Psoas muscle (tissue), 8 donors: ENCODE data around the gene PCDHA1. TPM values are rescaled to one million over a fixed set of nuclear protein-coding genes. Genes with fewer than 3 reads are reported as not detected.
"Not testable (repeated sequence)": the region's sequence is repeated elsewhere in the genome, so short reads cannot be mapped to it uniquely, and the experiment has no call there.

Source experiments
- ATAC-seq, 4 donors: fragments of 200-7000 bp; cut with Tn5 transposase; one replicate each; pipeline ENCODE4 v1.9.1; 2020; ENCODE audit warnings: moderate library complexity in 3 of 4, mild to moderate bottlenecking in 2 of 4
- DNase-seq, 2 donors: peaks; one replicate each; pipeline ENCODE4 v3.0.0-alpha.2; 2020
- H3K27ac ChIP-seq: fragments of 200-600 bp; one replicate; pipeline ENCODE4 v1.8.0; 2022
- H3K27me3 ChIP-seq, 3 donors: fragments of 200-600 bp in 1 of 3; one replicate each; pipeline versions ENCODE4 v1.6.1 to v1.8.0; 2013 to 2022; ENCODE audit warnings: low read length in 2 of 3, mild to moderate bottlenecking in 2 of 3, moderate library complexity in 1 of 3; ENCODE audit not compliant: insufficient read depth in 3 of 3
- H3K36me3 ChIP-seq, 2 donors: fragments of 200-600 bp in 1 of 2; one replicate each; pipeline versions ENCODE4 v1.6.1 to v1.8.0; 2013 to 2022; ENCODE audit warnings: low read depth in 1 of 2, mild to moderate bottlenecking in 1 of 2, moderate library complexity in 1 of 2; ENCODE audit not compliant: insufficient read depth in 1 of 2
- H3K4me1 ChIP-seq: fragments of 200-600 bp; one replicate; pipeline ENCODE4 v1.8.0; 2022
- H3K4me3 ChIP-seq: fragments of 200-600 bp; one replicate; pipeline ENCODE4 v1.8.0; 2022; ENCODE audit warnings: mild to moderate bottlenecking
- H3K9me3 ChIP-seq: fragments of 200-600 bp; one replicate; pipeline ENCODE4 v1.8.0; 2022
- CTCF ChIP-seq: fragments of 200-600 bp; IDR thresholded peaks from one replicate; pipeline ENCODE4 v1.8.0; 2022; ENCODE audit warnings: antibody characterized with exemption
- WGBS, 3 donors: extraction: QIAGEN DNeasy Blood & Tissue Kit; methylation state at CpG; one replicate each; pipeline versions ENCODE4 v1.1.6 to v1.1.7; 2013; 5-methylcytosine and 5-hydroxymethylcytosine counted together
- intact Hi-C, 2 donors: fragments of 100-400 bp; cut with DNase I; formaldehyde crosslinking; loops; one replicate each; pipeline versions ENCODE4 v1.11.0 to v1.14.2; 2022
- polyA plus RNA-seq, 3 donors: library from polyadenylated mRNA; stranded (reverse); fragments of 200-250 nt; gene quantifications; one replicate each; pipeline ENCODE4 v1.2.3, GENCODE V29; 2013
- total RNA-seq, 4 donors: library from RNA; stranded (reverse); fragmentation: NEBNext Ultra II Directional in 2 of 4; extraction: Animal tissue kit (Norgen Biotek cat#: 25700) in 2 of 4; gene quantifications; one replicate each; pipeline versions ENCODE4 v1.2.1 to v1.2.4, GENCODE V29; 2021 to 2023
- donor health status: healthy with polysubstance abuse.
- donor health status: DM: no; HTN: no; CAD: no; lungs with moderate emphysema.
- donor health status: Bipolar disorder and iron deficiency.
- donor health status: healthy.
- donor health status: DM: yes; HTN: yes; CAD: no.
- donor health status: DM: no; HTN: no; CAD: no.
- donor health status: DM: no; HTN: no; CAD: no.
- donor health status: DM: yes; HTN: yes; CAD: no.

The PCDHA1 gene
- total and polyA plus RNA-seq, 7 donors, result 0.10 TPM; not detected in 6

GRCh38 chr5:140764177-140764973 lies 21.6 kb upstream of the PCDHA1 start:
- intact Hi-C loops, result no loop called here
- no peak for TF ChIP-seq CTCF
- no peak for ATAC-seq
- Histone ChIP-seq H3K4me1 (no peaks in the 10 kb centered on the region), H3K9me3 (peaks cover 84% of the 10 kb centered on the region), H3K36me3 (no peaks in the 10 kb centered on the region), H3K27ac (no peak overlapping the region), H3K27me3 (no peaks in the 10 kb centered on the region), H3K4me3 (no peak overlapping the region)
- DNase-seq, result no peak
- WGBS, 3 donors, result 90 to 94% (median 90%) methylated on average over 2 of the region's 2 CpGs

DNA sequence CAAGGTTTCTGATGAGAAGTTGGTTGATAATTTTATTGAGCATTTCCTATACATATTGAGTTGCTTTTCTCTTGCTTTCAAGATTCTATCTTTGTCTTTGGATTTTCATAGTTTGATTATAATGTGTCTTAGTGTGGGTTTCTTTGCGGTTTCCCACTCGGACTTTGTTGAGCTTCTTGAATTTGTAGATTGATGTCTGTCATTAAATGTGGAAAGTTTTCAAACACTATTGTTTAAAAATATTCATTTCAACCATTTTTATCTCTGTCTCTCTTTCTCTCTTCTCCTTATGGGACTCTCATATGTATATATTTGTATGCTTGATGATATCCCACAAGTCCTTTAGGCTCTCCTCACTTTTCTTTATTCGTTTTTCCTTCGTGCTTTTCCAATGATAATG lies 18.5 kb upstream of the PCDHA1 start:
- Histone ChIP-seq H3K36me3 (no peaks in the 10 kb centered on the region), H3K27ac (no peak overlapping the region), H3K4me1 (no peaks in the 10 kb centered on the region), H3K4me3 (no peak overlapping the region), H3K9me3 (peaks cover 83% of the 10 kb centered on the region), H3K27me3 (no peaks in the 10 kb centered on the region)
- DNase-seq (no peak), ATAC-seq (no peak)
- intact Hi-C loops, result no loop called here
- no peak for TF ChIP-seq CTCF
- 83 to 84% (median 83%) methylated on average over 4 of the region's 4 CpGs for WGBS, 3 donors

GRCh38 chr5:140780512-140780911 lies 5.4 kb upstream of the PCDHA1 start:
- H3K9me3 ChIP-seq, result peaks cover 19% of the 10 kb centered on the region
- no peak overlapping the region for H3K27ac ChIP-seq
- 68 to 81% (median 73%) methylated on average over 1 of the region's 1 CpG for WGBS, 3 donors
- no peaks in the 10 kb centered on the region for H3K4me1 ChIP-seq
- H3K36me3 ChIP-seq, result no peaks in the 10 kb centered on the region
- H3K27me3 ChIP-seq, result peaks cover 0 to 6% (median 0%) of the 10 kb centered on the region in 3 donors
- no peak for TF ChIP-seq CTCF
- intact Hi-C loops, result no loop called here
- ATAC-seq (no peak), DNase-seq (no peak)
- H3K4me3 ChIP-seq, result no peak overlapping the region

GRCh38 chr5:140787422-140787821 lies 1.5 kb downstream of the PCDHA1 start:
- H3K4me1 ChIP-seq, intact Hi-C loops, H3K36me3 ChIP-seq, ATAC-seq, DNase-seq, H3K27ac ChIP-seq, H3K4me3 ChIP-seq: not testable (repeated sequence)
- Histone ChIP-seq H3K27me3 (peaks cover 2 to 35% (median 18%) of the 10 kb centered on the region in 3 donors), H3K9me3 (peaks cover 16% of the 10 kb centered on the region)
- WGBS, 3 donors, result 33 to 38% (median 34%) methylated on average over 44 of the region's 44 CpGs

DNA sequence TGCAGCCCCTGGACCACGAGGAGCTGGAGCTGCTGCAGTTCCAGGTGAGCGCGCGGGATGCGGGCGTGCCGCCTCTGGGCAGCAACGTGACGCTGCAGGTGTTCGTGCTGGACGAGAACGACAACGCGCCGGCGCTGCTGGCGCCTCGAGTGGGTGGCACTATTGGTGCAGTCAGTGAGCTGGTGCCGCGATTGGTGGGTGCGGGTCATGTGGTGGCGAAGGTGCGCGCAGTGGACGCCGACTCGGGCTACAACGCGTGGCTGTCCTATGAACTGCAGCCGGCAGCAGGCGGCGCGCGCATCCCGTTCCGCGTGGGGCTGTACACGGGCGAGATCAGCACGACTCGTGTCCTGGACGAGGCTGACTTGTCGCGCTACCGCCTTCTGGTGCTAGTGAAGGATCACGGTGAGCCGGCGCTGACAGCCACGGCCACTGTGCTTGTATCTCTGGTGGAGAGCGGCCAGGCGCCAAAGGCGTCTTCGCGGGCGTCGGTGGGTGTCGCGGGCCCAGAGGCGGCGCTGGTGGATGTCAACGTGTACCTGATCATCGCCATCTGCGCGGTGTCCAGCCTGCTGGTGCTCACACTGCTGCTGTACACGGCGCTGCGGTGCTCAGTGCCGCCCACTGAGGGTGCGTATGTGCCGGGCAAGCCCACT lies 2.0 kb downstream of the PCDHA1 start:
- intact Hi-C loops, DNase-seq, H3K4me1 ChIP-seq, H3K4me3 ChIP-seq, H3K27ac ChIP-seq, ATAC-seq, H3K36me3 ChIP-seq: not testable (repeated sequence)
- Histone ChIP-seq H3K9me3 (peaks cover 14% of the 10 kb centered on the region), H3K27me3 (peaks cover 2 to 37% (median 18%) of the 10 kb centered on the region in 3 donors)
- WGBS, 3 donors, result 25 to 37% (median 29%) methylated on average over 66 to 70 of the region's 70 CpGs
